Measurements from ENCODE around the gene CCSER1.
"Not testable (repeated sequence)": the region's sequence is repeated elsewhere in the genome, so short reads cannot be mapped to it uniquely, and the experiment has no call there.

DNA sequence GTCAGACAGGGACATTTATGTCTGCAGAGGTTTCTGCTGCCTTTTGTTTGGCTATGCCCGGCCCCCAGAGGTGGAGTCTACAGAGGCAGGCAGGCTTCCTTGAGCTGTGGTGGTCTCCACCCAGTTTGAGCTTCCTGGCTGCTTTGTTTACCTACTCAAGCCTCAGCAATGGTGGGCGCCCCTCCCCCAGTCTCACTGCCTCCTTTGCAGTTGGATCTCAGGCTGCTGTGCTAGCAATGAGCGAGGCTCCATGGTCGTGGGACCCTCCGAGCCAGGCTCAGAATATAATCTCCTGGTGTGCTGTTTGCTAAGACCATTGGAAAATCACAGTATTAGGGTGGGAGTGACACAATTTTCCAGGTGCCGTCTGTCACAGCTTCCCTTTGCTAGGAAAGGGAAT is 578.3 kb downstream of the CCSER1 start:
- TF ChIP-seq, protein P1, sequence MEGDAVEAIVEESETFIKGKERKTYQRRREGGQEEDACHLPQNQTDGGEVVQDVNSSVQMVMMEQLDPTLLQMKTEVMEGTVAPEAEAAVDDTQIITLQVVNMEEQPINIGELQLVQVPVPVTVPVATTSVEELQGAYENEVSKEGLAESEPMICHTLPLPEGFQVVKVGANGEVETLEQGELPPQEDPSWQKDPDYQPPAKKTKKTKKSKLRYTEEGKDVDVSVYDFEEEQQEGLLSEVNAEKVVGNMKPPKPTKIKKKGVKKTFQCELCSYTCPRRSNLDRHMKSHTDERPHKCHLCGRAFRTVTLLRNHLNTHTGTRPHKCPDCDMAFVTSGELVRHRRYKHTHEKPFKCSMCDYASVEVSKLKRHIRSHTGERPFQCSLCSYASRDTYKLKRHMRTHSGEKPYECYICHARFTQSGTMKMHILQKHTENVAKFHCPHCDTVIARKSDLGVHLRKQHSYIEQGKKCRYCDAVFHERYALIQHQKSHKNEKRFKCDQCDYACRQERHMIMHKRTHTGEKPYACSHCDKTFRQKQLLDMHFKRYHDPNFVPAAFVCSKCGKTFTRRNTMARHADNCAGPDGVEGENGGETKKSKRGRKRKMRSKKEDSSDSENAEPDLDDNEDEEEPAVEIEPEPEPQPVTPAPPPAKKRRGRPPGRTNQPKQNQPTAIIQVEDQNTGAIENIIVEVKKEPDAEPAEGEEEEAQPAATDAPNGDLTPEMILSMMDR (IDR thresholded peaks at IDR 0.05), result not testable (repeated sequence)
- TF ChIP-seq EP300 (IDR thresholded peaks at IDR 0.05; ENCODE audit: low read depth); POLR2A (IDR thresholded peaks at IDR 0.05): not testable (repeated sequence)
